T-helper 2 cell treated with Interferon-gamma antibody and Interleukin-4, amounts not matched to agents 5 μg/mL and 100 μg/mL, for 36 hours (primary cell): ENCODE data around the gene PTPRD.
"Not testable (repeated sequence)": the region's sequence is repeated elsewhere in the genome, so short reads cannot be mapped to it uniquely, and the experiment has no call there.

Experiments used
- DNase-seq: peaks from one replicate; pipeline ENCODE4 v3.0.0; 2021; ENCODE audit warnings: low spot score
- H3K27ac Mint-ChIP-seq: one replicate; pipeline ENCODE4 v1.8.0; 2021; ENCODE audit warnings: mild to moderate bottlenecking, mixed read lengths
- H3K27me3 Mint-ChIP-seq: one replicate; pipeline ENCODE4 v1.8.0; 2021; ENCODE audit warnings: low read depth, mixed read lengths
- H3K36me3 Mint-ChIP-seq: one replicate; pipeline ENCODE4 v1.8.0; 2021; ENCODE audit warnings: low read depth, mixed read lengths
- H3K4me1 Mint-ChIP-seq: one replicate; pipeline ENCODE4 v1.8.0; 2021; ENCODE audit warnings: low read depth, mixed read lengths
- H3K4me3 Mint-ChIP-seq: one replicate; pipeline ENCODE4 v1.8.0; 2022; ENCODE audit warnings: mild to moderate bottlenecking, moderate library complexity, mixed read lengths
- H3K9me3 Mint-ChIP-seq: one replicate; pipeline ENCODE4 v1.8.0; 2021; ENCODE audit warnings: mixed read lengths

The PTPRD gene

DNA sequence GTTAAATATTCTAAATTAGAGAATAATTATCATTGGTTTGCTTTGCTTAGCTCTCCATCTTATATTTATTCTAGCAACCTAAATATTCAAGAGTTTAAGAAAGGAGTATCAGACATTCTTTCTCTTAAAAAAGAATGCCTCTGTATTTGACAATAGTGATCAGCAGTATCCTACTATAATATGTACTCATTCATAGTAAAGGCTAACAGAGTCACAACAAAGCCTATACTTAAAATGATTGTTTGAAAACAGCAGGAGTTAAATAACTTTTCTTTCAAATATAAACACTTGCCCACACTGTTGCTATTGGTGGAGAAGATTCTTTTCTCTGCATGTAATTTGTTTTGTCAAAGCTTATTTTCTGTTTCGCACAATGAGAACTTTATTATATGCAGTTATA, 178.4 kb downstream of the PTPRD start:
- no peak for DNase-seq
- peaks cover 15% of the 10 kb centered on the region for H3K9me3 Mint-ChIP-seq
- no peaks in the 10 kb centered on the region for H3K27me3 Mint-ChIP-seq
- no peaks in the 10 kb centered on the region for H3K4me1 Mint-ChIP-seq
- H3K27ac Mint-ChIP-seq, result no peak overlapping the region
- H3K36me3 Mint-ChIP-seq, result no peaks in the 10 kb centered on the region
- no peak overlapping the region for H3K4me3 Mint-ChIP-seq

GRCh38 chr9:10411272-10411671, 201.5 kb downstream of the PTPRD start:
- no peaks in the 10 kb centered on the region for H3K27me3 Mint-ChIP-seq
- no peak for DNase-seq
- H3K4me1 Mint-ChIP-seq, result no peaks in the 10 kb centered on the region

GRCh38 chr9:10403283-10403682, 209.5 kb downstream of the PTPRD start:
- no peaks in the 10 kb centered on the region for H3K27me3 Mint-ChIP-seq
- no peak for DNase-seq

More at GRCh38 chr9:10411272-10411671, 201.5 kb downstream of the PTPRD start:
- peaks cover 36% of the 10 kb centered on the region for H3K9me3 Mint-ChIP-seq
- H3K4me3 Mint-ChIP-seq, result no peak overlapping the region
- no peak overlapping the region for H3K27ac Mint-ChIP-seq
- H3K36me3 Mint-ChIP-seq, result no peaks in the 10 kb centered on the region

DNA sequence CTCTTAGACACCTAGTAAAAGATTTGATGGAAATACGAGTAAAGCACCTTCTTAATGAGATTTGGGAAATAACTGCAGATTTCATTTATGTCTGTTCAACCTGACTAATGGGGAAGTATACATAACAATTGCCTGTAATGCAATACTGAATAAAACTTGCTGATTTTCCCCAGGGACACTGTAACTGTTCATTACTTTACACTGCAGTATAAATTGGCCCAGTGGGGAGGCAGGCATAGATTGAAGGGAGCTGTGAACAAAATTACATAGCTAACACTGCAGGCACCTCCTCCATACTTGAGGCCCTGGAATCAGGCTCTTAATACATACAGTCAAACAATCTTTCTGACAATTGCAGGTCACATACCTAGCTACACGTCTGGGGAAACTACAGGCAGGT, 216.2 kb downstream of the PTPRD start:
- Mint-ChIP-seq H3K9me3 (peaks cover 16% of the 10 kb centered on the region), H3K4me1 (no peaks in the 10 kb centered on the region), H3K27ac (no peak overlapping the region), H3K4me3 (no peak overlapping the region), H3K36me3 (no peaks in the 10 kb centered on the region), H3K27me3 (no peaks in the 10 kb centered on the region)
- DNase-seq, result no peak

More at GRCh38 chr9:10403283-10403682, 209.5 kb downstream of the PTPRD start:
- Mint-ChIP-seq H3K4me1 (no peaks in the 10 kb centered on the region), H3K27ac (no peak overlapping the region), H3K4me3 (no peak overlapping the region), H3K9me3 (peaks cover 17% of the 10 kb centered on the region), H3K36me3 (no peaks in the 10 kb centered on the region)

GRCh38 chr9:10387282-10387681, 225.5 kb downstream of the PTPRD start:
- Mint-ChIP-seq H3K36me3 (no peaks in the 10 kb centered on the region), H3K4me3 (no peak overlapping the region), H3K4me1 (no peaks in the 10 kb centered on the region), H3K27me3 (no peaks in the 10 kb centered on the region), H3K27ac (no peak overlapping the region), H3K9me3 (peaks cover 28% of the 10 kb centered on the region)
- no peak for DNase-seq

DNA sequence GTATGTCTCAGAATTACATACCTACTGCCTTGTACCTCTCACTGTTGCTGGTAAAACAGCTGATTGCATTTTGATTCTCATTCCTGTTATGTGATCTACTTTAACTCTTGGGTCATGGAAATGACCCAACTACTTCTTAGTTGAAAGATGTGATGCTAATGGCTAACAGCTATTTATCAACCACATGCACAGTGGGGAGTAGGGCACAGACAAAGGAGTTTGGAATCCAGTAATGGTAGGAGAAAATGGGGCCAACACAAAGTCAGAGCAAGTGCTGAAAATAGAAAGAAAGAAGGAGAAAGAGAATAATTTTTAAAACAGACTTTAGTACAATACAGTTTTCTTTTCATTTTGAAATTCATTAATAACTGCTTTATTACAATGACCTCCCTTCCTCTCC, 241.0 kb downstream of the PTPRD start:
- Mint-ChIP-seq H3K27me3 (no peaks in the 10 kb centered on the region), H3K36me3 (no peaks in the 10 kb centered on the region), H3K9me3 (peaks cover 14% of the 10 kb centered on the region), H3K4me3 (no peak overlapping the region), H3K27ac (no peak overlapping the region), H3K4me1 (no peaks in the 10 kb centered on the region)
- no peak for DNase-seq

DNA sequence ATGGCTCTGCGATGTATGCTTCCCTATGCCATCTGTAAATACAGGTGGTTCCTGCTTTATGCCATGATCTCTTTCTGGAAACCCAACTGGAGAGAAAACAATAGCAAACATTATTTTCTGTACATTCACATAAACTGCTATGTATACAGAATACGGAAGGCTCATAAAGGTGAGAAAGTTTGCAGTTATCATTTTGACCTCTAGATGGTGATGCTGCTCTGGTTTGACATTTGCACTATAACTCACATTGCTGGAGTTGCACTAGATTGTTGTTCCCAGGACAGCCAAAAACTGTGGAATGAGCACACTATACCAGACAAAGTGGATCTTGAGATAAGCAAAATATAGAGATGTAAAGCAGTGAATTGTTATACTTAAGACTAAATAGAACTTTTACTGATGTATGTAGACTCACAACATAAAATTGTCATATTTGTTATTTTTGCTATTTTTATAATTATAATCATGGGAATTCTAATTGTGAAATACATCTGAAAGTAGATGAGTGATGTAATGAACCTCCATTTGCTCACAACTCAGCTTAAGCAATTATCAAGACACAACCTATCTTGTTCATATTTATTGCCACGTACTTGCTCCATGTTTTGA, 246.5 kb downstream of the PTPRD start:
- no peaks in the 10 kb centered on the region for H3K36me3 Mint-ChIP-seq
- H3K27ac Mint-ChIP-seq, result no peak overlapping the region
- H3K9me3 Mint-ChIP-seq, result no peaks in the 10 kb centered on the region
- H3K4me1 Mint-ChIP-seq, result no peaks in the 10 kb centered on the region
- no peak for DNase-seq
- H3K4me3 Mint-ChIP-seq, result no peak overlapping the region
- H3K27me3 Mint-ChIP-seq, result no peaks in the 10 kb centered on the region

DNA sequence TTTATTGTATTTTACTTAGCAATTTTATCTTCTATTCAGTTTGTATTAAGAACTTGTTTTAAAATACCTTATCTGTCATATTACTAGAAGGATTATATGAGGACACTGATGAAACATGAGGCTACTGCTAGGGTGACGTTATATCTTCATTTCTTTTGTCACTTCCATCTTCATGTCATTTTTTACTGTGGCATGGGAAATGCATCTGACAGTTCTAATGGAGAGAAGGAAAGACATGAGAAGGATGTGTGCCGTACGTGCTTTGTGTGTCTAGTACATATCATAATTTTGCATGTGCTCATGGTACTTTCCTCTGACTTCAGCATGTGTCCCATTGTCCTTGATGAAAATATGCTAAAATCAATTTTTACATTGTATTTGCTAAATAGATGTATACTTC, 258.2 kb downstream of the PTPRD start:
- Mint-ChIP-seq H3K27ac (no peak overlapping the region), H3K4me3 (no peak overlapping the region), H3K9me3 (peaks cover 24% of the 10 kb centered on the region), H3K4me1 (no peaks in the 10 kb centered on the region), H3K27me3 (no peaks in the 10 kb centered on the region), H3K36me3 (no peaks in the 10 kb centered on the region)
- no peak for DNase-seq

DNA sequence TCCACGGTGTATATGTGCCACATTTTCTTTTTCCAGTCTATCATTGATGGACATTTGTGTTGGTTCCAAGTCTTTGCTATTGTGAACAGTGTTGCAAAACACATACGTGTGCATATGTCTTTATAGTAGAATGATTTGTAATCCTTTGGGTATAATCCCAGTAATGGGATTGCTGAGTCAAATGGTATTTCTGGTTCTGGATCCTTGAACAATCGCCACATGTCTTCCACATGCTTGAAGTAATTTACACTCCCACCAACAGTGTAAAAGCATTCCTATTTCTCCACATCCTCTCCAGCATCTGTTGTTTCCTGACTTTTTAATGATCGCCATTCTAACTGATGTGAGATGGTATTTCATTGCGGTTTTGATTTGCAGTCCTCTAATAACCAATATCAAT, 267.2 kb downstream of the PTPRD start:
- not testable (repeated sequence) for H3K4me3 Mint-ChIP-seq, H3K27me3 Mint-ChIP-seq, H3K4me1 Mint-ChIP-seq, H3K36me3 Mint-ChIP-seq, DNase-seq, H3K27ac Mint-ChIP-seq
- peaks cover 14% of the 10 kb centered on the region for H3K9me3 Mint-ChIP-seq

GRCh38 chr9:10341057-10341456, 271.7 kb downstream of the PTPRD start:
- Mint-ChIP-seq H3K27me3 (no peaks in the 10 kb centered on the region), H3K4me3 (no peak overlapping the region), H3K36me3 (no peaks in the 10 kb centered on the region), H3K4me1 (no peaks in the 10 kb centered on the region), H3K9me3 (peaks cover 11% of the 10 kb centered on the region), H3K27ac (no peak overlapping the region)
- no peak for DNase-seq

GRCh38 chr9:10339152-10339551, 273.6 kb downstream of the PTPRD start:
- DNase-seq, result no peak
- H3K36me3 Mint-ChIP-seq, result no peaks in the 10 kb centered on the region
- no peaks in the 10 kb centered on the region for H3K4me1 Mint-ChIP-seq
- H3K4me3 Mint-ChIP-seq, result no peak overlapping the region
- H3K27ac Mint-ChIP-seq, result no peak overlapping the region
- H3K9me3 Mint-ChIP-seq, result peaks cover 27% of the 10 kb centered on the region
- no peaks in the 10 kb centered on the region for H3K27me3 Mint-ChIP-seq

GRCh38 chr9:10331157-10331556, 281.6 kb downstream of the PTPRD start:
- no peak for DNase-seq
- Mint-ChIP-seq H3K27me3 (no peaks in the 10 kb centered on the region), H3K4me3 (no peak overlapping the region), H3K4me1 (no peaks in the 10 kb centered on the region), H3K36me3 (no peaks in the 10 kb centered on the region), H3K9me3 (peaks cover 26% of the 10 kb centered on the region), H3K27ac (no peak overlapping the region)

GRCh38 chr9:10282084-10282483, 330.7 kb downstream of the PTPRD start:
- Mint-ChIP-seq H3K36me3 (no peaks in the 10 kb centered on the region), H3K4me1 (no peaks in the 10 kb centered on the region), H3K9me3 (peaks cover 3% of the 10 kb centered on the region), H3K4me3 (no peak overlapping the region), H3K27ac (no peak overlapping the region), H3K27me3 (no peaks in the 10 kb centered on the region)
- DNase-seq, result no peak

GRCh38 chr9:10274988-10275387, 337.8 kb downstream of the PTPRD start:
- Mint-ChIP-seq H3K9me3 (peaks cover 3% of the 10 kb centered on the region), H3K27ac (no peak overlapping the region), H3K27me3 (no peaks in the 10 kb centered on the region), H3K4me3 (no peak overlapping the region), H3K36me3 (no peaks in the 10 kb centered on the region), H3K4me1 (no peaks in the 10 kb centered on the region)
- no peak for DNase-seq

GRCh38 chr9:10274175-10274574, 338.6 kb downstream of the PTPRD start:
- H3K9me3 Mint-ChIP-seq, result peaks cover 3% of the 10 kb centered on the region
- no peaks in the 10 kb centered on the region for H3K4me1 Mint-ChIP-seq
- DNase-seq, result no peak
- H3K36me3 Mint-ChIP-seq, result no peaks in the 10 kb centered on the region
- no peak overlapping the region for H3K27ac Mint-ChIP-seq
- H3K27me3 Mint-ChIP-seq, result no peaks in the 10 kb centered on the region
- no peak overlapping the region for H3K4me3 Mint-ChIP-seq
